SK-N-SH (cell line): ENCODE results near the gene XXYLT1. TPM values are rescaled to one million over a fixed set of nuclear protein-coding genes. Genes with fewer than 3 reads are reported as not detected.

ENCODE experiments used
- CTCF ChIA-PET: fragments of 300-600, 350-600 bp; formaldehyde crosslinking; extraction: SDS; loops from one replicate; lab custom pipeline; 2021; lab: Yijun Ruan, JAX
- POLR2A ChIA-PET: fragments of 350-600 bp; sonication (Branson Sonifier 250); formaldehyde crosslinking; extraction: SDS; loops from one replicate; lab custom pipeline; 2020; ENCODE audit warnings: antibody characterized with exemption, inconsistent platforms; lab: Yijun Ruan, JAX
- DNase-seq: peaks from one replicate; pipeline ENCODE4 v3.0.0; 2012
- H2AFZ ChIP-seq: fragments of 200-600 bp; sonication (generic); 2 replicates; pipeline ENCODE4 v1.8.1; 2016; ENCODE audit warnings: antibody characterized with exemption, mild to moderate bottlenecking, low read depth
- H3F3A ChIP-seq: fragments of 200-600 bp; sonication (generic); replicated peaks from 2 replicates; pipeline ENCODE3; 2016; ENCODE audit warnings: antibody characterized with exemption, mild to moderate bottlenecking; ENCODE audit not compliant: insufficient read depth
- H3K27ac ChIP-seq, 2 experiments: fragments of 200-500 bp in 1 of 2; fragments of 200-600 bp in 1 of 2; sonication (Bioruptor generic) in 1 of 2; sonication (generic), shearing (Covaris generic) in 1 of 2; 2 replicates each; pipeline versions ENCODE4 v1.5.1 to v1.6.1; 2014 to 2016; ENCODE audit warnings: low read depth in 2 of 2, inconsistent platforms in 1 of 2, low read length in 1 of 2, mild to moderate bottlenecking in 1 of 2, mixed read lengths in 1 of 2
- H3K27me3 ChIP-seq: fragments of 200-600 bp; sonication (generic), shearing (Covaris generic); 2 replicates; pipeline ENCODE4 v1.6.1; 2016; ENCODE audit warnings: mixed run types; ENCODE audit not compliant: insufficient read depth
- H3K36me3 ChIP-seq, 2 experiments: fragments of 200-500 bp in 1 of 2; fragments of 200-600 bp in 1 of 2; sonication (Bioruptor generic) in 1 of 2; sonication (generic) in 1 of 2; replicated peaks in 1 of 2; 2 replicates each; pipeline versions ENCODE3 to v1.5.1; 2014 to 2016; ENCODE audit warnings: low read length in 1 of 2, mild to moderate bottlenecking in 1 of 2; ENCODE audit not compliant: insufficient read depth in 2 of 2, control insufficient read depth in 1 of 2
- H3K4me1 ChIP-seq, 2 experiments: fragments of 200-500 bp in 1 of 2; fragments of 200-600 bp in 1 of 2; sonication (Bioruptor generic) in 1 of 2; sonication (generic), shearing (Covaris generic) in 1 of 2; 2 replicates each; pipeline versions ENCODE4 v1.5.1 to v1.6.1; 2014 to 2016; ENCODE audit warnings: low read depth in 1 of 2, low read length in 1 of 2, mixed run types in 1 of 2; ENCODE audit not compliant: insufficient read depth in 2 of 2, control insufficient read depth in 1 of 2
- H3K4me2 ChIP-seq: fragments of 200-600 bp; sonication (generic), shearing (Covaris generic); 2 replicates; pipeline ENCODE4 v1.6.1; 2017; ENCODE audit warnings: mixed run types
- H3K4me3 ChIP-seq, 2 experiments: fragments of 200-500 bp in 1 of 2; fragments of 200-600 bp in 1 of 2; sonication (Bioruptor generic) in 1 of 2; sonication (generic), shearing (Covaris generic) in 1 of 2; 2 replicates each; pipeline versions ENCODE4 v1.5.1 to v1.8.1; 2014 to 2016; ENCODE audit warnings: low read depth in 2 of 2, inconsistent platforms in 1 of 2, low read length in 1 of 2, mild to moderate bottlenecking in 1 of 2, mixed read lengths in 1 of 2, moderate library complexity in 1 of 2
- H3K79me2 ChIP-seq: fragments of 200-600 bp; sonication (generic); 2 replicates; pipeline ENCODE4 v1.8.1; 2017; ENCODE audit warnings: mild to moderate bottlenecking; ENCODE audit not compliant: insufficient read depth
- H3K9ac ChIP-seq: fragments of 200-600 bp; sonication (generic); 2 replicates; pipeline ENCODE4 v1.6.1; 2017; ENCODE audit warnings: mixed run types
- H3K9me2 ChIP-seq: fragments of 200-600 bp; sonication (generic); 2 replicates; pipeline ENCODE4 v1.6.1; 2017; ENCODE audit warnings: mixed run types
- H3K9me3 ChIP-seq: fragments of 200-600 bp; sonication (generic); 2 replicates; pipeline ENCODE4 v1.6.1; 2017; ENCODE audit warnings: mixed run types, mild to moderate bottlenecking, moderate library complexity
- H4K20me1 ChIP-seq: fragments of 200-600 bp; sonication (generic); 2 replicates; pipeline ENCODE4 v1.6.1; 2017; ENCODE audit warnings: mild to moderate bottlenecking, mixed run types; ENCODE audit not compliant: insufficient read depth
- CHD2 ChIP-seq: fragments of 150-350 bp; IDR thresholded peaks from 2 replicates; pipeline ENCODE4 v1.6.1; 2018; ENCODE audit warnings: low read length; ENCODE audit not compliant: partially characterized antibody
- EP300 ChIP-seq, 2 experiments: IDR thresholded peaks; 2 replicates each; pipeline versions ENCODE4 v1.4.0 to v1.6.1; 2012; ENCODE audit warnings: borderline replicate concordance in 1 of 2, low read depth in 1 of 2, low read length in 1 of 2
- GABPA ChIP-seq: IDR thresholded peaks from 2 replicates; pipeline ENCODE4 v1.4.0; 2012; ENCODE audit warnings: low read depth, mild to moderate bottlenecking
- GATA2 ChIP-seq: sonication (generic); formaldehyde crosslinking; IDR thresholded peaks from 2 replicates; pipeline ENCODE4 v1.5.0; 2020; ENCODE audit warnings: mild to moderate bottlenecking, missing genetic modification reagents
- MXI1 ChIP-seq: IDR thresholded peaks from 2 replicates; pipeline ENCODE4 v1.6.1; 2012; ENCODE audit warnings: mild to moderate bottlenecking, low read depth, low read length, improper control_type of control experiment
- NFIC ChIP-seq: IDR thresholded peaks from 2 replicates; pipeline ENCODE4 v1.4.0; 2012; ENCODE audit warnings: borderline replicate concordance
- NRF1 ChIP-seq: IDR thresholded peaks from 2 replicates; pipeline ENCODE4 v1.6.1; 2012; ENCODE audit warnings: low read depth, mild to moderate bottlenecking, low read length
- POLR2AphosphoS5 ChIP-seq: IDR thresholded peaks from 2 replicates; pipeline ENCODE4 v1.6.1; 2012; ENCODE audit warnings: low read depth, low read length
- RFX5 ChIP-seq: IDR thresholded peaks from 2 replicates; pipeline ENCODE4 v1.6.1; 2012; ENCODE audit warnings: mild to moderate bottlenecking, improper control_type of control experiment, low read length
- SIN3A ChIP-seq: IDR thresholded peaks from 2 replicates; pipeline ENCODE4 v1.6.1; 2012; ENCODE audit warnings: low read depth, mild to moderate bottlenecking, low read length, moderate library complexity, borderline replicate concordance
- USF1 ChIP-seq: IDR thresholded peaks from 2 replicates; pipeline ENCODE4 v1.4.0; 2012; ENCODE audit warnings: low read depth, borderline replicate concordance
- YY1 ChIP-seq: IDR thresholded peaks from 2 replicates; pipeline ENCODE4 v1.4.0; 2012; ENCODE audit warnings: low read depth, mild to moderate bottlenecking
- WGBS: methylation state at CpG from one replicate; pipeline ENCODE4 v1.1.6; 2017; ENCODE audit warnings: low lambda C conversion rate; 5-methylcytosine and 5-hydroxymethylcytosine counted together
- polyA plus RNA-seq, 3 experiments: library from polyadenylated mRNA; depleted of rRNA; stranded (reverse); fragments of >200 nt; gene quantifications; 2 replicates each; pipeline ENCODE4 v1.2.3, GENCODE V29; 2012
- TF ChIP-seq, protein P1 (sequence below): fragments of 150-350 bp; IDR thresholded peaks from 2 replicates; pipeline ENCODE4 v1.6.1; 2017; ENCODE audit warnings: antibody characterized with exemption, low read length, low read depth, borderline replicate concordance
- TF ChIP-seq, protein P2 (sequence below): IDR thresholded peaks from 2 replicates; pipeline ENCODE4; 2012
- TF ChIP-seq, protein P3 (sequence below): fragments of 150-350 bp; IDR thresholded peaks from 2 replicates; pipeline ENCODE4 v1.6.1; 2016; ENCODE audit warnings: mild to moderate bottlenecking, low read depth, low read length

XXYLT1 gene
- polyA plus RNA-seq, 1 of the 3 experiments (the other 2 are of a cell fraction), result 22.6 TPM

DNA sequence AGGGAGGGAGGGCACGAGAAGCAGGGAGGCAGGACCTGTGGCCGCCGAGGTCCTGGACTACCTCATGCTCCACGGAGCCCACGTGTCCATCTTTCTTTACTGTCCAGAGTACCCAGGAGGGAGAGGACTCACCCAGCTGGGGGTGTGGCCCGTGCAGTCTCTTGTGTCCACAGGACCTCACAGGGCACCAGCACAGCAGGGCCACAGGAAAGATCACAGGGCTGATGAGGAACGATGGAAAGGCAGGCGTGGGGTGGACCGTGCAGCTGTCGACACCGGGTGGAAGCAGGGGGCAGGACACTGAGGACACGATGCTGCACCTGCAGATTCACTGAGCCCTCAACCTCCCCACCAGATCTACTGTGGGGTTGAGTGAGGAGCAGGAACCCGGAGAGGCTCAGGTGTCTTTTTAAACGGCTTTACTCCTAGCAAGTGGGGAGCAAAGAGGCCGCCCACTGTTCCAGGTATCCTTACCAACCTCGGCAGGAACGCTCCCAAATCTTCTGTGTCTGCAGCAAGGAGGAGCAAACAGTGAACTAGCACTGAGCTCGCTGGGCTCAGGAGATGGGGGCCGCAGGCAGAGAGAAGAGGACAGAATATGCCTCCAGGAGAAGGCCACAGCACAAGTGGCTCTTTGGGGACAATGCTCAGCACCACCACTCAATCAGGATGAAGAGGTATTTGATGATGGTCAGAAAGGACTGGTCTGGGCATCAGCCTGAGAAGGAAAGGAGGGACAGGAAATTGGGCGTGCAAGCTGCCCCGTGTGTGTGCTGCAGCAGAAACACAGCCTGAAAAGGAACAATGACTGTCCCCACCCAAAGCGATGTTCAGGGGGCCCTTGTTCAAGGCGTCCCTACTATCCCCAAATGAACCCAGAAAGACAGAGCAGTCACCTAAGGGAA lies 198.8 kb downstream of the XXYLT1 start:
- no peaks in the 10 kb centered on the region for H3K9me3 ChIP-seq
- 93% methylated on average over 13 of the region's 23 CpGs for WGBS
- CTCF ChIA-PET, result interaction anchor here (1.0 kb wide), 1 partner anchor 34 kb away, joined by 4 read pairs; no protein-coding TSS in a partner anchor
- no peaks in the 10 kb centered on the region for H4K20me1 ChIP-seq
- no peak overlapping the region for H2AFZ ChIP-seq
- no peak overlapping the region for H3K27ac ChIP-seq
- peaks cover 0 to 20% of the 10 kb centered on the region in 2 experiments; a peak in 1 of 4 replicates for H3K4me1 ChIP-seq
- POLR2A ChIA-PET, result no interaction called here
- no peak overlapping the region for H3K9ac ChIP-seq
- H3K27me3 ChIP-seq, result no peaks in the 10 kb centered on the region
- no peaks in the 10 kb centered on the region for H3K9me2 ChIP-seq
- H3F3A ChIP-seq, result no peaks in the 10 kb centered on the region
- no peaks in the 10 kb centered on the region for H3K79me2 ChIP-seq
- H3K36me3 ChIP-seq, result peaks cover 0 to 13% of the 10 kb centered on the region in 2 experiments
- H3K4me3 ChIP-seq, result no peak overlapping the region
- no peak for DNase-seq
- H3K4me2 ChIP-seq, result no peak overlapping the region
- TF ChIP-seq, protein P1, sequence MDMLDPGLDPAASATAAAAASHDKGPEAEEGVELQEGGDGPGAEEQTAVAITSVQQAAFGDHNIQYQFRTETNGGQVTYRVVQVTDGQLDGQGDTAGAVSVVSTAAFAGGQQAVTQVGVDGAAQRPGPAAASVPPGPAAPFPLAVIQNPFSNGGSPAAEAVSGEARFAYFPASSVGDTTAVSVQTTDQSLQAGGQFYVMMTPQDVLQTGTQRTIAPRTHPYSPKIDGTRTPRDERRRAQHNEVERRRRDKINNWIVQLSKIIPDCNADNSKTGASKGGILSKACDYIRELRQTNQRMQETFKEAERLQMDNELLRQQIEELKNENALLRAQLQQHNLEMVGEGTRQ, result no peak
- TF ChIP-seq RFX5, result no peak
- no peak for TF ChIP-seq MXI1
- no peak for TF ChIP-seq CHD2
- TF ChIP-seq GATA2, result no peak
- no peak for TF ChIP-seq USF1
- TF ChIP-seq POLR2AphosphoS5, result no peak
- TF ChIP-seq GABPA, result no peak
- TF ChIP-seq, protein P2, sequence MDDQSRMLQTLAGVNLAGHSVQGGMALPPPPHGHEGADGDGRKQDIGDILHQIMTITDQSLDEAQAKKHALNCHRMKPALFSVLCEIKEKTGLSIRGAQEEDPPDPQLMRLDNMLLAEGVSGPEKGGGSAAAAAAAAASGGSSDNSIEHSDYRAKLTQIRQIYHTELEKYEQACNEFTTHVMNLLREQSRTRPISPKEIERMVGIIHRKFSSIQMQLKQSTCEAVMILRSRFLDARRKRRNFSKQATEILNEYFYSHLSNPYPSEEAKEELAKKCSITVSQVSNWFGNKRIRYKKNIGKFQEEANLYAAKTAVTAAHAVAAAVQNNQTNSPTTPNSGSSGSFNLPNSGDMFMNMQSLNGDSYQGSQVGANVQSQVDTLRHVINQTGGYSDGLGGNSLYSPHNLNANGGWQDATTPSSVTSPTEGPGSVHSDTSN, result no peak
- no peak for TF ChIP-seq NRF1
- no peak for TF ChIP-seq YY1
- TF ChIP-seq EP300 (IDR thresholded peaks at IDR 0.05; ENCODE audit: borderline replicate concordance in 1 of 2, low read depth in 1 of 2, low read length in 1 of 2), result no peak
- TF ChIP-seq SIN3A, result no peak
- TF ChIP-seq, protein P3, sequence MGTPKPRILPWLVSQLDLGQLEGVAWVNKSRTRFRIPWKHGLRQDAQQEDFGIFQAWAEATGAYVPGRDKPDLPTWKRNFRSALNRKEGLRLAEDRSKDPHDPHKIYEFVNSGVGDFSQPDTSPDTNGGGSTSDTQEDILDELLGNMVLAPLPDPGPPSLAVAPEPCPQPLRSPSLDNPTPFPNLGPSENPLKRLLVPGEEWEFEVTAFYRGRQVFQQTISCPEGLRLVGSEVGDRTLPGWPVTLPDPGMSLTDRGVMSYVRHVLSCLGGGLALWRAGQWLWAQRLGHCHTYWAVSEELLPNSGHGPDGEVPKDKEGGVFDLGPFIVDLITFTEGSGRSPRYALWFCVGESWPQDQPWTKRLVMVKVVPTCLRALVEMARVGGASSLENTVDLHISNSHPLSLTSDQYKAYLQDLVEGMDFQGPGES, result no peak
- TF ChIP-seq NFIC, result no peak
